GM18861 (cell line): ENCODE results near the gene RTEL1.

Experiments
- ATAC-seq: cut with Tn5 transposase; IDR thresholded peaks from one replicate; pipeline ENCODE4 v1.9.1; 2021; ENCODE audit not compliant: unreplicated experiment

The RTEL1 gene

GRCh38 chr20:63687419-63688178 is 29.5 kb downstream of the RTEL1 start:
- ATAC-seq = no peak

GRCh38 chr20:63688228-63689045 is 30.3 kb downstream of the RTEL1 start:
- no peak for ATAC-seq

GRCh38 chr20:63689046-63690002 is 31.2 kb downstream of the RTEL1 start:
- no peak for ATAC-seq

DNA sequence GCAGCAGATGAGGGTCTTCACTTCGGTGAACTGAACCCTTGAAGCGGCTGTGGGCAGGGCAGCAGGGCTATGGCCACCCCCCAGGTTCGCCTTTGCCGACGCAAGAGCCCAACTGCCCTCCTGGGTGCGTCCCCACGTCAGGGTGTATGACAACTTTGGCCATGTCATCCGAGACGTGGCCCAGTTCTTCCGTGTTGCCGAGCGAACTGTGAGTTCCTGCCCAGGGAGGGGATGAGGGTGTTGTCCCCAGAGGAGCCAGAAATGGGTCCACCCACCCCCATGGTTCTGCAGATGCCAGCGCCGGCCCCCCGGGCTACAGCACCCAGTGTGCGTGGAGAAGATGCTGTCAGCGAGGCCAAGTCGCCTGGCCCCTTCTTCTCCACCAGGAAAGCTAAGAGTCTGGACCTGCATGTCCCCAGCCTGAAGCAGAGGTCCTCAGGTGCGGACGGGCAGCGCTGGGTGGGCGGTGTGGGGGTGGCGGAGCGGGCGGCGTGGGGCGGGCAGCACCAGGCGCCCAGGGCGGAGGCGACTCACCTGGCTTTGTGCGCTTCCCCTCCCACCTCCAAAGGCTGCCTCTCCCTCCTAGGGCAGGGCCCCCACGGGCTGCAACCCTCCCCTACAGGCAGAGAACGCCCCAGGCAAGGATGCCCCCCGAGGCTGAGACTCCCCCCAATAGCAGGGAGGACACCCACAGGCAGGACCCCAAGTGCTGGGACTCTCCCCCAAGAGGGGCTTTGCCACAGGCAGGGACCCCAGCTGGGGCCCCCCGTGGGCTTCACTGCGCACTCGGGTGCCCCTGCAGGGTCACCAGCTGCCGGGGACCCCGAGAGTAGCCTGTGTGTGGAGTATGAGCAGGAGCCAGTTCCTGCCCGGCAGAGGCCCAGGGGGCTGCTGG is 32.1 kb downstream of the RTEL1 start:
- ATAC-seq = no peak

DNA sequence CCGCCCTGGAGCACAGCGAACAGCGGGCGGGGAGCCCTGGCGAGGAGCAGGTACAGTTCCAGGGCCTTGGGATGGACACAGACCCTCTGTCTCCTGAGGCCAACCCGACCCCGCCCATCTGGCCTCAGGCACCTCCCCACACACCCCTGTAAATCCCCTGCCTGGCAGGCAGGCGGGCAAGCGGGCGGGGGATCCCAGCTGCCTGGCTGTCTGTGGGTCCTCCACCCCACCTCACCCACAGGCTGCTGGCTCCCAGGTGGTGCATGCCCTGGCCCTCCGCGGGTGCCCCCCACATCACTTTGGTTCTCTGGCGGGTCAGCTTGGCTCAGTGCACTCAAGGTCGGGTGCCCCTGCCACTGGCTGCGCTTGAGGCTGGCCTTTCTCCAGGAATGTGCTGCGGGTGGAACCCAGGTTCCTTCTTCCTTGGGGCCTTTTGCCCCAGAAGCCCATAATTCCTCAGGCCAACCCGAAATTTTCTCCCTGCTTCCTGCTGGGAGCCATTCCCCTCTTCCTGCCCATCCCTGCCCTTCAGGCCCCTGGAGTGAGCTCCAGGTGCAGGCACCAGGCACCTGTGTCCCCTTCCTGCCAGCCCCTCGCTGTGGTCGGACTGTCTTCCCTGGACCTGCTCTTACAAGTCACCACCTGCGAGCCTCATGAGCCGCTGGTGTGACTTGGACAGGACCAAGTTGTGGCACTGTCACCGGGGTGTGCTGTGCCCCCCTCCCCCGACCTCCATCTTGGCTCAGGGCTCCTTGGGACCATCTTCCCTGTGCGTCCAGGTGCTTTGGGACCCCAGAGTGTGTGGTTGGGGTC is 33.0 kb downstream of the RTEL1 start:
- ATAC-seq = no peak

DNA sequence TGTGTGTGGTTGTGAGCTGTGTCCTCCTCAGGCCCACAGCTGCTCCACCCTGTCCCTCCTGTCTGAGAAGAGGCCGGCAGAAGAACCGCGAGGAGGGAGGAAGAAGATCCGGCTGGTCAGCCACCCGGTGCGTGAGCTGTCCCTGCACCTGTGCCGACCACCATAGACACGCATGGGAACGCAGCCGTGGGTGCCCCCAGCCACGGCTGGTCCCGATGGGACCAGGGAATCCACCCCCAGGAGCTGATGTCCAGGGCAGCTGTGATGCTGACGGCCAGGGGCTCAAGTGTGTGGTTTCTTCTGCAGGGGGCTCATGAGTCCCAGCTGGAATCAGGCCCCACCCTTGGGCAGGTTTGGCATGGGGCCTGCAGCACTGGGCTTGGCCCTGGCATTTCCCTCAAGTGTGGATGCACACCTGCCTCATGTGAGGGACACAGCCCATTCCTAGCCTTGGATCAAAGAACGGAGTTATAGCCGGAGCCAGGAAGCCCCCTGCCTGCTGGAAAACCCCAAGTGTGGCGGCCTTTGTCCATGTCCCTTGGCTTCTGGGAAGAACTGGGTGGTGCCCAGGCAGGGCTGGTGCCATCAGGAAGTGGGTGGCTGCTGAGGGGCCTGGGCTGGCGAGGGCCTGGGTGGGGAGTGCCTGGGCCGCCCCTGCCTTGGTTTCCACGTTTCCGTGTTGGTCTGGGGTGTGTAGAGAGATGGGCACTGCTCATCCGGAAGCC is 33.8 kb downstream of the RTEL1 start:
- no peak for ATAC-seq

DNA sequence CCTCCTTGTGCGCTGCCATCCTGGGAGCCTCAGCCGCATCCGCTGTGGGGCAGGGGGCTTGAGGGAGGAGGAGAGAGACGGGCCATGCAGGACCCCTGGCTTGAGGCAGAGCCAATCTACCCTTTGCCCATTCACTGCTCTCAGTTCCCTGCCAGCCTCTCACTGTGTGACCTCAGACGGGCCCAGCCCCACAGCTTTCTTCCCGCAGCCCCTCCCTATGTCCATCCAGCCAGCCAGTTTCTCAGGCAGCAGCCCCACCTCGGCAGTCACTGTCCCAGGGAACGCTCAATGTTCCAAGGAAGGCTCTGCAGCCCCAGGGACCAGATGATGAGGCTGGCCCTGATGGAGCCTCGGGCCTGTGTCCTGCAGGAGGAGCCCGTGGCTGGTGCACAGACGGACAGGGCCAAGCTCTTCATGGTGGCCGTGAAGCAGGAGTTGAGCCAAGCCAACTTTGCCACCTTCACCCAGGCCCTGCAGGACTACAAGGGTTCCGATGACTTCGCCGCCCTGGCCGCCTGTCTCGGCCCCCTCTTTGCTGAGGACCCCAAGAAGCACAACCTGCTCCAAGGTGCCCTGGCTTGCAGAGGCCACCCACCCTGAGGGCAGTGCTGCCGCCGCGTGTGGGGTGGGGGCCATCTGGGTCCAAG is 34.4 kb downstream of the RTEL1 start:
- no peak for ATAC-seq

DNA sequence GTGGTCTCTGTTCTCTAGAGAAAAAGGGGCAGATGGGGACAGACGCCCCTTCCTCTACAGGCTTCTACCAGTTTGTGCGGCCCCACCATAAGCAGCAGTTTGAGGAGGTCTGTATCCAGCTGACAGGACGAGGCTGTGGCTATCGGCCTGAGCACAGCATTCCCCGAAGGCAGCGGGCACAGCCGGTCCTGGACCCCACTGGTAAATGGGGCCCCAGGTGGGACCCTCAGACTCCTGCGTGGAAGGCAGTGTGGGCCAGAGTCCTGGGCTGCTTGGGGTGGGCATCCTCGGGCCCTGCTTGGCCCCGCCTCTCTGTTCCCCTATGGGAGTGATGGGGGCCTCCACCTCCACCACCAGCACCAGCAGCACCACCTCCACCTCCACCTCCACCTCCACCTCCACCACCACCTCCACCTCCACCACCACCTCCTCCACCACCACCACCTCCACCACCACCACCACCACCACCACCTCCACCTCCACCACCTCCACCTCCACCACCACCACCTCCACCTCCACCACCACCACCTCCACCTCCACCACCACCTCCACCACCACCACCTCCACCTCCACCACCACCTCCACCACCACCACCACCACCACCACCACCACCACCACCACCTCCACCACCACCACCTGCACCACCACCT is 35.1 kb downstream of the RTEL1 start:
- no peak for ATAC-seq

DNA sequence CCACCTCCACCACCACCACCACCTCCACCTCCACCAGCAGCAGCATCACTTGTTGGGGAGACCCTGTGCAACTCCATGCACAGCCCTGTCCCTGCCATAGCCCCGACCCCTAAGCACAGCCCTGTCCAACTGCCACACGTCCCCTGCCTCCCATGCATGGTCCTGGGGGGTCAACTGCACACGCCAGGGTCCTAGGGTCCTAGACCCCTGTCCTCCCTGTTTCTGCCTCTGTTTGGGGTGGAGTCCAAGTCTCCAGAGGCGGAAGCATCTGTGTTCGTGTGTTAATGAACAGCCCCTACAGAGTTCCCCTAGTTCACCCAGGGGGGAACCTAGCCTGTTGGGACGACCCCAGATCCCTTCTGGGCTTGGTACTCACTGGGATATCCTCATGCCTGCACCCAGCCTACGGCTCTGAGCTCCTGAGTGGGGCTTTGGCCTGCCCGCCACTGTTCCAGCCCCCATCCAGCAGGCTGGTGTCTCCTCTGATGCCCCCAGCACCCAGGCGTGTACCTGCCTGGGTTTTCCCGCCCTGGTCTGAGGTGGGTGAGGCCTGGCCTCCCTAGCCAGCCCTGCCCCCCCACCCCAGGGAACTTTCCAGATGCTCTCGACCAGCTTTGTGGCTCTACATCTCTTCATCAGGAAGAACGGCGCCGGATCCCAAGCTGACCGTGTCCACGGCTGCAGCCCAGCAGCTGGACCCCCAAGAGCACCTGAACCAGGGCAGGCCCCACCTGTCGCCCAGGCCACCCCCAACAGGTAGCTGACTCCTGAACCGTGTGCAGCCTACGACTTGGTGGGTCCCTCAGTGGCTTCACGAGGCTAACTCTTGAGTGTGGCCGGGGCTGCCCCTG is 35.8 kb downstream of the RTEL1 start:
- ATAC-seq = no peak

DNA sequence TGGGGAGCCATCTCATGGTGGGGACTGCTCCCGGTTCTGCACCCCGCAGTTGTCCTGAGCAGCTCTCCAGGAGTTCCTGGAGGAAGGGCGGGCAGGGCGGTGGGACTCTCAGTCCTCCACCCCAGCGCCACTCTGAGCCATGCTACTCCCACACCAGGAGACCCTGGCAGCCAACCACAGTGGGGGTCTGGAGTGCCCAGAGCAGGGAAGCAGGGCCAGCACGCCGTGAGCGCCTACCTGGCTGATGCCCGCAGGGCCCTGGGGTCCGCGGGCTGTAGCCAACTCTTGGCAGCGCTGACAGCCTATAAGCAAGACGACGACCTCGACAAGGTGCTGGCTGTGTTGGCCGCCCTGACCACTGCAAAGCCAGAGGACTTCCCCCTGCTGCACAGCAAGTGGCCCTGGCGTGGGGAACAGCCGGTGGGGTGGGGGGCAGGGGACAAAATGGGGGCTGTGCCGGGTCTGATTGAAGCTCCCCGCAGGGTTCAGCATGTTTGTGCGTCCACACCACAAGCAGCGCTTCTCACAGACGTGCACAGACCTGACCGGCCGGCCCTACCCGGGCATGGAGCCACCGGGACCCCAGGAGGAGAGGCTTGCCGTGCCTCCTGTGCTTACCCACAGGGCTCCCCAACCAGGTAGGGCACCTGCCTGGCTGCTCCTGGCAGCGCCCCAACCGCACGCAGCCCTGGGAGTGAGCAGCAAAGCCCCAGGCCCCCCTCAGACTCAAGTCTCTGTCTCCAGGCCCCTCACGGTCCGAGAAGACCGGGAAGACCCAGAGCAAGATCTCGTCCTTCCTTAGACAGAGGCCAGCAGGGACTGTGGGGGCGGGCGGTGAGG is 36.7 kb downstream of the RTEL1 start:
- ATAC-seq = no peak

DNA sequence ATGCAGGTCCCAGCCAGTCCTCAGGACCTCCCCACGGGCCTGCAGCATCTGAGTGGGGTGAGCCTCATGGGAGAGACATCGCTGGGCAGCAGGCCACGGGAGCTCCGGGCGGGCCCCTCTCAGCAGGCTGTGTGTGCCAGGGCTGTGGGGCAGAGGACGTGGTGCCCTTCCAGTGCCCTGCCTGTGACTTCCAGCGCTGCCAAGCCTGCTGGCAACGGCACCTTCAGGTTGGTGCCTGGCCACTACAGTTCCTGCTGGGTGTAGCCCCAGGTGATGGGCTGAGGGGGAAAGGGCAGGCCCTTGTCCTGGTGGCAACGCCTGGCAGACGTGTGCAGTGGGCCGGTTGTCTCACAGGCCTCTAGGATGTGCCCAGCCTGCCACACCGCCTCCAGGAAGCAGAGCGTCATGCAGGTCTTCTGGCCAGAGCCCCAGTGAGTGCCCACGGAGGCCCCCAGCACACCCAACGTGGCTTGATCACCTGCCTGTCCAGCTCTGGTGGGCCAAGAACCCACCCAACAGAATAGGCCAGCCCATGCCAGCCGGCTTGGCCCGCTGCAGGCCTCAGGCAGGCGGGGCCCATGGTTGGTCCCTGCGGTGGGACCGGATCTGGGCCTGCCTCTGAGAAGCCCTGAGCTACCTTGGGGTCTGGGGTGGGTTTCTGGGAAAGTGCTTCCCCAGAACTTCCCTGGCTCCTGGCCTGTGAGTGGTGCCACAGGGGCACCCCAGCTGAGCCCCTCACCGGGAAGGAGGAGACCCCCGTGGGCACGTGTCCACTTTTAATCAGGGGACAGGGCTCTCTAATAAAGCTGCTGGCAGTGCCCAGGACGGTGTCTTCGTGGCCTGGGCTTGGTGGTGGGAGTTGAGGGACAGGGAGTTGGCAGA is 37.6 kb downstream of the RTEL1 start:
- no peak for ATAC-seq

- ATAC-seq = no peak
Measured at GRCh38 chr20:63696306-63696627, 38.2 kb downstream of the RTEL1 start.

GRCh38 chr20:63696628-63697356 is 38.7 kb downstream of the RTEL1 start, which contains the start of gene TNFRSF6B:
Gene TNFRSF6B (plus strand): TSS chr20:63696652. CDS start chr20:63696768, 116 bp downstream.
- ATAC-seq = no peak

GRCh38 chr20:63697357-63697867 is 39.3 kb downstream of the RTEL1 start:
- no peak for ATAC-seq
